D721Med (cell line): ENCODE data around the gene DNAAF3.
"Not testable (repeated sequence)": the region's sequence is repeated elsewhere in the genome, so short reads cannot be mapped to it uniquely, and the experiment has no call there.

Experiments
- DNase-seq: peaks from one replicate; pipeline ENCODE4 v3.0.0; 2011; ENCODE audit warnings: low spot score; ENCODE audit not compliant: insufficient read length
- FAIRE-seq: peaks from 2 replicates; lab custom pipeline; 2011; peaks lifted over from hg19 to GRCh38; lab: Jason Lieb, UNC
- TF ChIP-seq, protein P1 (sequence below): IDR thresholded peaks from 2 replicates; pipeline ENCODE4 v1.5.1; 2012; ENCODE audit warnings: mild to moderate bottlenecking, control low read depth; ENCODE audit not compliant: insufficient read depth; ENCODE audit errors: missing control alignments

The DNAAF3 gene

GRCh38 chr19:55157064-55157908, 9.1 kb downstream of the DNAAF3 start, which contains the start of gene TNNI3:
Gene TNNI3, minus strand, starts transcription at chr19:55157732. Its CDS starts 143 bp downstream, at chr19:55157589.
- FAIRE-seq (no peak), DNase-seq (no peak)
- TF ChIP-seq, protein P1, sequence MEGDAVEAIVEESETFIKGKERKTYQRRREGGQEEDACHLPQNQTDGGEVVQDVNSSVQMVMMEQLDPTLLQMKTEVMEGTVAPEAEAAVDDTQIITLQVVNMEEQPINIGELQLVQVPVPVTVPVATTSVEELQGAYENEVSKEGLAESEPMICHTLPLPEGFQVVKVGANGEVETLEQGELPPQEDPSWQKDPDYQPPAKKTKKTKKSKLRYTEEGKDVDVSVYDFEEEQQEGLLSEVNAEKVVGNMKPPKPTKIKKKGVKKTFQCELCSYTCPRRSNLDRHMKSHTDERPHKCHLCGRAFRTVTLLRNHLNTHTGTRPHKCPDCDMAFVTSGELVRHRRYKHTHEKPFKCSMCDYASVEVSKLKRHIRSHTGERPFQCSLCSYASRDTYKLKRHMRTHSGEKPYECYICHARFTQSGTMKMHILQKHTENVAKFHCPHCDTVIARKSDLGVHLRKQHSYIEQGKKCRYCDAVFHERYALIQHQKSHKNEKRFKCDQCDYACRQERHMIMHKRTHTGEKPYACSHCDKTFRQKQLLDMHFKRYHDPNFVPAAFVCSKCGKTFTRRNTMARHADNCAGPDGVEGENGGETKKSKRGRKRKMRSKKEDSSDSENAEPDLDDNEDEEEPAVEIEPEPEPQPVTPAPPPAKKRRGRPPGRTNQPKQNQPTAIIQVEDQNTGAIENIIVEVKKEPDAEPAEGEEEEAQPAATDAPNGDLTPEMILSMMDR = no peak

- TF ChIP-seq, protein P1 = no peak
- DNase-seq = no peak
- no peak for FAIRE-seq
Observed at GRCh38 chr19:55156202-55157063, 10.0 kb downstream of the DNAAF3 start.

DNA sequence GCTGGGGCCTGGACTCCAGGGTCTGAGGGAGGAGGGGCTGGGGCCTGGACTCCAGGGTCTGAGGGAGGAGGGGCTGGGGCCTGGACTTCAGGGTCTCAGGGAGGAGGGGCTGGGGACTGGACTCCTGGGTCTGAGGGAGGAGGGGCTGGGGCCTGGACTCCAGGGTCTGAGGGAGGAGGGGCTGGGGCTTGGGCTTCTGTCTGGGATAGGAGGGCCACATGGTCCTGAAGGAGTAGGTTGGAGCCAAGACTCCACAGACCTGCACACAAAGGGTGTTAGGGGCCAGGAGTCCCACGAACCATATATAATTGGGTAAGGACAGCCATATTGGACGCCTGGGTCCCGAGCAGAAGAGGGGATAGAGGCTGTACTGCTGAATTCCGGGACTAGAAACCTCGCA, 10.6 kb downstream of the DNAAF3 start:
- not testable (repeated sequence) for FAIRE-seq, DNase-seq

- TF ChIP-seq, protein P1 = no peak
- DNase-seq (no peak), FAIRE-seq (no peak)
Observed at GRCh38 chr19:55153652-55154264, 12.7 kb downstream of the DNAAF3 start.

GRCh38 chr19:55152017-55152416, 14.4 kb downstream of the DNAAF3 start:
- FAIRE-seq (no peak), DNase-seq (no peak)
- TF ChIP-seq, protein P1 = no peak

- no peak for FAIRE-seq
- TF ChIP-seq, protein P1 = no peak
- DNase-seq = no peak
Observed at GRCh38 chr19:55149078-55150003, 17.1 kb downstream of the DNAAF3 start, which contains the start of gene TNNT1. Gene TNNT1, minus strand, starts transcription at chr19:55149206. Its CDS starts 2,049 bp downstream, at chr19:55147157.
